IMR-90 (cell line): Measurements from ENCODE around the gene OR13C5. TPM values are rescaled to one million over a fixed set of nuclear protein-coding genes. Genes with fewer than 3 reads are reported as not detected.

Source experiments
- ATAC-seq: fragments of 200-7000 bp; cut with Tn5 transposase; 2 replicates; pipeline ENCODE4 v1.9.1; 2020; ENCODE audit warnings: low read depth, mild to moderate bottlenecking, moderate library complexity
- BruUV-seq: library from RNA; stranded (reverse); fragments of 400-500 nt; replicated peaks from 2 replicates; lab custom pipeline; 2021; lab: Mats Ljungman, UMichigan
- CTCF ChIA-PET: fragments of 300-600 bp; formaldehyde crosslinking; extraction: SDS; loops from one replicate; lab custom pipeline; 2021; ENCODE audit warnings: antibody characterized with exemption; lab: Yijun Ruan, JAX
- POLR2A ChIA-PET: fragments of 300-600 bp; sonication (Branson Sonifier 250); formaldehyde crosslinking; loops from one replicate; lab custom pipeline; 2022; ENCODE audit warnings: antibody characterized with exemption; ENCODE audit not compliant: unreplicated experiment; lab: Charles Lee
- DNase-seq: peaks from one replicate; pipeline ENCODE4 v3.0.0; 2013
- H2AFZ ChIP-seq: replicated peaks from 2 replicates; pipeline ENCODE3; 2013; ENCODE audit warnings: low read length, mild to moderate bottlenecking; ENCODE audit not compliant: poor library complexity
- H2AK5ac ChIP-seq: 2 replicates; pipeline ENCODE4 v1.6.1; 2013; ENCODE audit warnings: low read depth, low read length, inconsistent platforms
- H2AK9ac ChIP-seq: replicated peaks from 2 replicates; pipeline ENCODE3; 2013; ENCODE audit warnings: mild to moderate bottlenecking, low read depth, low read length, moderate library complexity; ENCODE audit not compliant: poor library complexity
- H2BK120ac ChIP-seq: 2 replicates; pipeline ENCODE4 v1.6.1; 2013; ENCODE audit warnings: low read depth, low read length, inconsistent platforms
- H2BK15ac ChIP-seq: 3 replicates; pipeline ENCODE4 v1.6.1; 2013; ENCODE audit warnings: low read depth, low read length, inconsistent platforms
- H2BK20ac ChIP-seq: 2 replicates; pipeline ENCODE4 v1.6.1; 2013; ENCODE audit warnings: low read depth, mild to moderate bottlenecking, inconsistent platforms, low read length, moderate library complexity
- H2BK5ac ChIP-seq: 2 replicates; pipeline ENCODE4 v1.6.1; 2013; ENCODE audit warnings: mild to moderate bottlenecking, low read depth, low read length, inconsistent platforms; ENCODE audit not compliant: poor library complexity, severe bottlenecking
- H3K14ac ChIP-seq: replicated peaks from 2 replicates; pipeline ENCODE4 v1.6.1; 2013; ENCODE audit warnings: low read depth, low read length, inconsistent platforms
- H3K18ac ChIP-seq: 2 replicates; pipeline ENCODE4 v1.6.1; 2013; ENCODE audit warnings: low read depth, low read length, control low read depth
- H3K23ac ChIP-seq: 2 replicates; pipeline ENCODE4 v1.6.1; 2013; ENCODE audit warnings: low read depth, low read length, inconsistent platforms
- H3K27ac ChIP-seq: 2 replicates; pipeline ENCODE4 v1.5.1; 2013; ENCODE audit warnings: mild to moderate bottlenecking, control low read depth, low read length; ENCODE audit not compliant: insufficient read depth
- H3K27me3 ChIP-seq: 2 replicates; pipeline ENCODE4 v1.6.1; 2013; ENCODE audit warnings: low read length; ENCODE audit not compliant: control insufficient read depth, insufficient read depth
- H3K36me3 ChIP-seq: 2 replicates; pipeline ENCODE4 v1.6.1; 2013; ENCODE audit warnings: low read length, mixed read lengths; ENCODE audit not compliant: control insufficient read depth, insufficient read depth
- H3K4ac ChIP-seq: 2 replicates; pipeline ENCODE4 v1.6.1; 2013; ENCODE audit warnings: low read depth, low read length, inconsistent platforms
- H3K4me1 ChIP-seq: 2 replicates; pipeline ENCODE4 v1.6.1; 2013; ENCODE audit warnings: low read length, mixed read lengths; ENCODE audit not compliant: control insufficient read depth, insufficient read depth
- H3K4me2 ChIP-seq: 2 replicates; pipeline ENCODE4 v1.6.1; 2013; ENCODE audit warnings: low read depth, mild to moderate bottlenecking, control low read depth, low read length, moderate library complexity
- H3K4me3 ChIP-seq: 2 replicates; pipeline ENCODE4 v1.5.1; 2013; ENCODE audit warnings: low read depth, mild to moderate bottlenecking, control low read depth, low read length, moderate library complexity; ENCODE audit not compliant: insufficient read depth
- H3K56ac ChIP-seq: 2 replicates; pipeline ENCODE4 v1.6.1; 2013; ENCODE audit warnings: low read length, inconsistent platforms; ENCODE audit not compliant: insufficient read depth; ENCODE audit errors: extremely low read depth
- H3K79me1 ChIP-seq, 2 experiments: 2 replicates each; pipeline ENCODE4 v1.6.1; 2013; ENCODE audit warnings: low read length in 2 of 2, inconsistent platforms in 1 of 2, low read depth in 1 of 2
- H3K9ac ChIP-seq: 2 replicates; pipeline ENCODE4 v1.6.1; 2013; ENCODE audit warnings: low read depth, low read length, control low read depth
- H3K9me1 ChIP-seq: 2 replicates; pipeline ENCODE4 v1.6.1; 2013; ENCODE audit warnings: low read length, inconsistent platforms; ENCODE audit not compliant: insufficient read depth
- H3K9me3 ChIP-seq: 2 replicates; pipeline ENCODE4 v1.6.1; 2013; ENCODE audit warnings: low read length; ENCODE audit not compliant: control insufficient read depth, insufficient read depth
- H4K20me1 ChIP-seq: 2 replicates; pipeline ENCODE4 v1.6.1; 2013; ENCODE audit warnings: low read length, inconsistent platforms; ENCODE audit not compliant: insufficient read depth
- H4K5ac ChIP-seq: 2 replicates; pipeline ENCODE4 v1.6.1; 2013; ENCODE audit warnings: mild to moderate bottlenecking, low read depth, low read length, control low read depth
- H4K8ac ChIP-seq, 2 experiments: 2 replicates each; pipeline ENCODE4 v1.6.1; 2013; ENCODE audit warnings: low read depth in 2 of 2, low read length in 2 of 2, control low read depth in 1 of 2, inconsistent platforms in 1 of 2
- H4K91ac ChIP-seq: 2 replicates; pipeline ENCODE4 v1.6.1; 2013; ENCODE audit warnings: low read depth, low read length, inconsistent platforms; ENCODE audit not compliant: insufficient read depth
- BHLHE40 ChIP-seq: fragments of 150-350 bp; IDR thresholded peaks from 2 replicates; pipeline ENCODE4 v1.6.1; 2016; ENCODE audit warnings: mild to moderate bottlenecking, low read depth, low read length
- MAZ ChIP-seq: IDR thresholded peaks from 2 replicates; pipeline ENCODE4 v1.6.1; 2012; ENCODE audit warnings: low read depth, mild to moderate bottlenecking, low read length, improper control_type of control experiment, moderate library complexity, borderline replicate concordance
- NFE2L2 ChIP-seq: fragments of 150-350 bp; IDR thresholded peaks from 2 replicates; pipeline ENCODE4 v1.6.1; 2016; ENCODE audit warnings: low read depth, mild to moderate bottlenecking, low read length
- POLR2A ChIP-seq: IDR thresholded peaks from 2 replicates; pipeline ENCODE4 v1.6.1; 2012; ENCODE audit warnings: mild to moderate bottlenecking, low read depth, low read length
- RAD21 ChIP-seq: IDR thresholded peaks from 2 replicates; pipeline ENCODE4 v1.6.1; 2012; ENCODE audit warnings: low read length, improper control_type of control experiment
- RCOR1 ChIP-seq: IDR thresholded peaks from 2 replicates; pipeline ENCODE4 v1.6.1; 2012; ENCODE audit warnings: mild to moderate bottlenecking, low read length, improper control_type of control experiment; ENCODE audit not compliant: insufficient replicate concordance
- WGBS, 2 experiments: methylation state at CpG; one replicate each; pipeline versions ENCODE4 v1.1.5 to v1.1.7; 2013; ENCODE audit warnings: missing lambda C conversion rate in 2 of 2; ENCODE audit not compliant: insufficient read length in 1 of 2; ENCODE audit errors: extremely low coverage in 2 of 2; 5-methylcytosine and 5-hydroxymethylcytosine counted together
- dilution Hi-C: fragments of 300-500 bp; cut with HindIII; formaldehyde crosslinking; loops from one replicate; pipeline ENCODE4 v1.14.3; 2018; ENCODE audit warnings: low sequenced_read_pairs; ENCODE audit not compliant: unreplicated experiment
- in situ Hi-C: fragments of 300-500 bp; cut with MboI; formaldehyde crosslinking; loops from 3 replicates; pipeline ENCODE4 v1.14.3; 2019; ENCODE audit warnings: low sequenced_read_pairs, inconsistent platforms, mixed read lengths
- intact Hi-C: fragments of 100-400 bp; cut with micrococcal nuclease; formaldehyde crosslinking; loops from 2 replicates; pipeline ENCODE4 v1.10.0; 2022
- polyA plus RNA-seq, 3 experiments: library from polyadenylated mRNA; depleted of rRNA; stranded (reverse); fragments of >200 nt; gene quantifications; 2 replicates each; pipeline ENCODE4 v1.2.3, GENCODE V29; 2012; ENCODE audit warnings: low replicate concordance in 1 of 3
- total RNA-seq: library from RNA; depleted of rRNA; stranded (reverse); fragments of >200 nt; gene quantifications from 2 replicates; pipeline ENCODE4 v1.2.3, GENCODE V29; 2012
- TF ChIP-seq, protein P1 (sequence below): fragments of 150-350 bp; IDR thresholded peaks from 2 replicates; pipeline ENCODE4 v1.6.1; 2017; ENCODE audit warnings: mild to moderate bottlenecking, antibody characterized with exemption, low read length, low read depth
- TF ChIP-seq, protein P2 (sequence below): conservative IDR thresholded peaks from 2 replicates; pipeline ENCODE4 v1.5.1; 2012; ENCODE audit warnings: mild to moderate bottlenecking, low read depth, low read length, improper control_type of control experiment
- TF ChIP-seq, protein P3 (sequence below): fragments of 150-350 bp; IDR thresholded peaks from 2 replicates; pipeline ENCODE4 v1.6.1; 2016; ENCODE audit warnings: low read depth, mild to moderate bottlenecking, low read length, moderate library complexity, borderline replicate concordance

Gene OR13C5
- total and polyA plus RNA-seq, 2 of the 4 experiments (the other 2 are of a cell fraction) = not detected

DNA sequence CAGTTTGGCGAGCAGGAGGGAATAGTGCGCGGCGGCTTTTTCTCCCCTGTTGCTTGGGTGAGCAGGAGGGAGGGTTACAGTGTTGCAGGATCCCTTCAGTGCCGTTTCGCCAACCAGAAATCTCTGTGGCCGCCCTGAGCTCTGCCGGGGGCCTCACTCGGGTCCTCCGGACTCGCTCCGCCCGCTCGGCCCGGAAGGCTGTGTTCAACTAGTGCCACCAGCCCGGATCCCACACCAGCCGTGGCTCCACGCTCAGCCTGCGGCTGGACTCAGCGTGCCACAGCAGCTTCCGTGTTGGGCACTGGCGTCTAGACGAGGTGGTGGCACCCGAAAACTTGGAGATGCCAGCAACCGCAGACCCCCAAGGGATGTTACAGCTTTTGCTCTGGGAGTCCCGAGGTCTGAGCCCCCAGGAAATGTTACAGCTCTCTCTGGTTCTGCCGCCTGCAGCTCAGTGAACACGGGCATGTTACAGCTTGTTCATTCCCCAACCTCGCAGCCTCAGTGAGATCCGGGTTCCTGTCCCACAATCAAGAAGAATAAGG lies 34.8 kb upstream of the OR13C5 start:
- no peak overlapping the region for H4K5ac ChIP-seq
- in situ Hi-C loops (no loop called here), dilution Hi-C loops (no loop called here), intact Hi-C loops (no loop called here)
- H4K20me1 ChIP-seq = no peaks in the 10 kb centered on the region
- no peak overlapping the region for H3K4me2 ChIP-seq
- H3K27me3 ChIP-seq = no peaks in the 10 kb centered on the region
- H3K56ac ChIP-seq = no peak overlapping the region
- H3K79me1 ChIP-seq = no peaks in the 10 kb centered on the region
- TF ChIP-seq POLR2A (no peak), MAZ (no peak), RCOR1 (no peak), RAD21 (no peak), NFE2L2 (no peak), BHLHE40 (no peak)
- TF ChIP-seq, protein P1, sequence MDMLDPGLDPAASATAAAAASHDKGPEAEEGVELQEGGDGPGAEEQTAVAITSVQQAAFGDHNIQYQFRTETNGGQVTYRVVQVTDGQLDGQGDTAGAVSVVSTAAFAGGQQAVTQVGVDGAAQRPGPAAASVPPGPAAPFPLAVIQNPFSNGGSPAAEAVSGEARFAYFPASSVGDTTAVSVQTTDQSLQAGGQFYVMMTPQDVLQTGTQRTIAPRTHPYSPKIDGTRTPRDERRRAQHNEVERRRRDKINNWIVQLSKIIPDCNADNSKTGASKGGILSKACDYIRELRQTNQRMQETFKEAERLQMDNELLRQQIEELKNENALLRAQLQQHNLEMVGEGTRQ = no peak
- TF ChIP-seq, protein P2, sequence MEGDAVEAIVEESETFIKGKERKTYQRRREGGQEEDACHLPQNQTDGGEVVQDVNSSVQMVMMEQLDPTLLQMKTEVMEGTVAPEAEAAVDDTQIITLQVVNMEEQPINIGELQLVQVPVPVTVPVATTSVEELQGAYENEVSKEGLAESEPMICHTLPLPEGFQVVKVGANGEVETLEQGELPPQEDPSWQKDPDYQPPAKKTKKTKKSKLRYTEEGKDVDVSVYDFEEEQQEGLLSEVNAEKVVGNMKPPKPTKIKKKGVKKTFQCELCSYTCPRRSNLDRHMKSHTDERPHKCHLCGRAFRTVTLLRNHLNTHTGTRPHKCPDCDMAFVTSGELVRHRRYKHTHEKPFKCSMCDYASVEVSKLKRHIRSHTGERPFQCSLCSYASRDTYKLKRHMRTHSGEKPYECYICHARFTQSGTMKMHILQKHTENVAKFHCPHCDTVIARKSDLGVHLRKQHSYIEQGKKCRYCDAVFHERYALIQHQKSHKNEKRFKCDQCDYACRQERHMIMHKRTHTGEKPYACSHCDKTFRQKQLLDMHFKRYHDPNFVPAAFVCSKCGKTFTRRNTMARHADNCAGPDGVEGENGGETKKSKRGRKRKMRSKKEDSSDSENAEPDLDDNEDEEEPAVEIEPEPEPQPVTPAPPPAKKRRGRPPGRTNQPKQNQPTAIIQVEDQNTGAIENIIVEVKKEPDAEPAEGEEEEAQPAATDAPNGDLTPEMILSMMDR = no peak
- TF ChIP-seq, protein P3, sequence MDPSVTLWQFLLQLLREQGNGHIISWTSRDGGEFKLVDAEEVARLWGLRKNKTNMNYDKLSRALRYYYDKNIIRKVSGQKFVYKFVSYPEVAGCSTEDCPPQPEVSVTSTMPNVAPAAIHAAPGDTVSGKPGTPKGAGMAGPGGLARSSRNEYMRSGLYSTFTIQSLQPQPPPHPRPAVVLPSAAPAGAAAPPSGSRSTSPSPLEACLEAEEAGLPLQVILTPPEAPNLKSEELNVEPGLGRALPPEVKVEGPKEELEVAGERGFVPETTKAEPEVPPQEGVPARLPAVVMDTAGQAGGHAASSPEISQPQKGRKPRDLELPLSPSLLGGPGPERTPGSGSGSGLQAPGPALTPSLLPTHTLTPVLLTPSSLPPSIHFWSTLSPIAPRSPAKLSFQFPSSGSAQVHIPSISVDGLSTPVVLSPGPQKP = no peak
- 87% methylated on average over 20 of the region's 30 CpGs; no CpG with 5 or more reads in 1 of the 2 experiments for WGBS, 2 experiments
- no peaks in the 10 kb centered on the region for H3K36me3 ChIP-seq
- H3K27ac ChIP-seq = no peak overlapping the region
- no peak overlapping the region for H2BK15ac ChIP-seq
- no peak overlapping the region for H2BK20ac ChIP-seq
- no peak overlapping the region for H3K23ac ChIP-seq
- peaks cover 19% of the 10 kb centered on the region for H3K9me3 ChIP-seq
- no peaks in the 10 kb centered on the region for H3K4me1 ChIP-seq
- H3K4me3 ChIP-seq = no peak overlapping the region
- H3K4ac ChIP-seq = no peak overlapping the region
- H3K9ac ChIP-seq = no peak overlapping the region
- no peak for ATAC-seq
- H3K18ac ChIP-seq = no peak overlapping the region
- H2AK5ac ChIP-seq = no peak overlapping the region
- no peak overlapping the region for H2AFZ ChIP-seq
- no peaks in the 10 kb centered on the region for H3K9me1 ChIP-seq
- H2AK9ac ChIP-seq = no peak overlapping the region
- H2BK5ac ChIP-seq = no peak overlapping the region
- POLR2A ChIA-PET = no interaction called here
- H3K14ac ChIP-seq = no peak overlapping the region
- no peak overlapping the region for H4K91ac ChIP-seq
- CTCF ChIA-PET = no interaction called here
- no TSS peak for BruUV-seq
- no peak overlapping the region for H2BK120ac ChIP-seq
- DNase-seq = no peak
- H4K8ac ChIP-seq = no peak overlapping the region
